ENCODE data around the gene DNAJB6. TPM values are rescaled to one million over a fixed set of nuclear protein-coding genes. Genes with fewer than 3 reads are reported as not detected.

Gene DNAJB6
- total and polyA plus RNA-seq, 9 donors = 79.0 to 154 (median 89.2) TPM

- intact Hi-C loops (cut with DNase I) = loop anchor here in 1 of 4 donors (10.0 kb wide), 1 partner anchor 323 kb away; no protein-coding TSS in a partner anchor
- Histone ChIP-seq H3K36me3 (no peaks in the 10 kb centered on the region), H3K4me1 (ENCODE audit: insufficient read depth) (peaks cover 5% of the 10 kb centered on the region), H3K4me3 (no peak overlapping the region), H3K27ac (no peak overlapping the region), H3K9me3 (no peaks in the 10 kb centered on the region), H3K27me3 (no peaks in the 10 kb centered on the region)
- 61 to 77% (median 62%) methylated on average over 22 of the region's 22 CpGs for WGBS, 3 donors
- TF ChIP-seq POLR2A (IDR thresholded peaks at IDR 0.05) (no peak), EP300 (IDR thresholded peaks at IDR 0.05) (no peak), CTCF (IDR thresholded peaks at IDR 0.05) (no peak)
- DNase-seq = no peak
Measured at GRCh38 chr7:157431951-157432540, 95.2 kb downstream of the DNAJB6 start.

GRCh38 chr7:157432541-157432956, 95.7 kb downstream of the DNAJB6 start:
- Histone ChIP-seq H3K27ac (no peak overlapping the region), H3K4me1 (ENCODE audit: insufficient read depth) (peaks cover 5% of the 10 kb centered on the region), H3K36me3 (no peaks in the 10 kb centered on the region), H3K4me3 (no peak overlapping the region), H3K9me3 (no peaks in the 10 kb centered on the region), H3K27me3 (no peaks in the 10 kb centered on the region)
- TF ChIP-seq EP300 (IDR thresholded peaks at IDR 0.05) (no peak), POLR2A (IDR thresholded peaks at IDR 0.05) (no peak), CTCF (IDR thresholded peaks at IDR 0.05) (no peak)
- WGBS, 3 donors = 1 to 8% (median 5%) methylated on average over 17 of the region's 17 CpGs
- peak in 3 of 5 donors; percentile 34 to 65 (median 35) for DNase-seq
- intact Hi-C loops (cut with DNase I) = loop anchor here in 1 of 4 donors (10.0 kb wide), 1 partner anchor 322 kb away; no protein-coding TSS in a partner anchor

- TF ChIP-seq CTCF (IDR thresholded peaks at IDR 0.05) = peak in 2 of 3 donors; percentile 21 to 43
- no peak for TF ChIP-seq EP300 (IDR thresholded peaks at IDR 0.05)
- TF ChIP-seq POLR2A (IDR thresholded peaks at IDR 0.05) = no peak
- no peaks in the 10 kb centered on the region for H3K27me3 ChIP-seq
- WGBS, 3 donors = 22 to 28% (median 25%) methylated on average over 18 of the region's 18 CpGs
- no peak overlapping the region for H3K4me3 ChIP-seq
- intact Hi-C loops (cut with DNase I) = loop anchor here in 1 of 4 donors (10.0 kb wide), 1 partner anchor 322 kb away; no protein-coding TSS in a partner anchor
- H3K4me1 ChIP-seq (ENCODE audit: insufficient read depth) = peaks cover 5% of the 10 kb centered on the region
- no peak overlapping the region for H3K27ac ChIP-seq
- DNase-seq = peak in 3 of 5 donors; percentile 6 to 67 (median 42)
- no peaks in the 10 kb centered on the region for H3K9me3 ChIP-seq
- H3K36me3 ChIP-seq = no peaks in the 10 kb centered on the region
Measured at GRCh38 chr7:157432957-157433576, 96.3 kb downstream of the DNAJB6 start.

GRCh38 chr7:157433628-157434027, 96.8 kb downstream of the DNAJB6 start:
- no peak overlapping the region for H3K4me3 ChIP-seq
- H3K4me1 ChIP-seq (ENCODE audit: insufficient read depth) = peaks cover 5% of the 10 kb centered on the region
- peak in 1 of 5 donors; percentile 4 for DNase-seq
- no peaks in the 10 kb centered on the region for H3K36me3 ChIP-seq
- H3K27ac ChIP-seq = no peak overlapping the region
- H3K27me3 ChIP-seq = no peaks in the 10 kb centered on the region
- H3K9me3 ChIP-seq = no peaks in the 10 kb centered on the region
- 49 to 61% (median 56%) methylated on average over 12 of the region's 12 CpGs for WGBS, 3 donors
- intact Hi-C loops (cut with DNase I) = loop anchor here in 1 of 4 donors (10.0 kb wide), 1 partner anchor 321 kb away; no protein-coding TSS in a partner anchor
- TF ChIP-seq CTCF (IDR thresholded peaks at IDR 0.05) (no peak), EP300 (IDR thresholded peaks at IDR 0.05) (no peak), POLR2A (IDR thresholded peaks at IDR 0.05) (no peak)
